ENCODE measurements around the gene TWSG1.
"Not testable (repeated sequence)": the region's sequence is repeated elsewhere in the genome, so short reads cannot be mapped to it uniquely, and the experiment has no call there.

The TWSG1 gene

DNA sequence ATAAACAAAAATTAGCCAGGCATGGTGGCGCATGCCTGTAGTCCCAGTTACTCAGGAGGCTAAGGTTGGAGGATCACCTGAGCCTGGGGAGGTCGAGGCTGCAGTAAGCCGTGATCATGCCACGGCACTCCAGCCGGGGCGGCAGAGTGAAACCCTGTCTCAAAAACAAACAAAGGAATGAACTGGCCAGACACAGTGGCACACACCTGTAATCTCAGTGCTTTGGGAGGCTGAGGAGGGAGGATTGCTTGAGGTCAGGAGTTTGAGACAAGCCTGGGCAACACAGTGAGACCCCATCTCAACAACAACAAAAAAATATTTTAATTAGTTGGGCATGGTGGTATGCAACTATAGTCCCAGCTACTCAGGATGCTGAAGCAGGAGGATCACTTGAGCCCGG, 116.3 kb downstream of the TWSG1 start:
- not testable (repeated sequence) for DNase-seq (ENCODE audit: low read depth in 3 of 3, low spot score in 1 of 3)

All from stimulated activated CD4-positive, alpha-beta T cell treated with anti-CD3 and anti-CD28 coated beads, TNF-alpha, amount 100 ng/mL, for 1 hour (primary cell).